HepG2 (cell line): ENCODE data around the gene DGCR6. TPM values are rescaled to one million over a fixed set of nuclear protein-coding genes. Genes with fewer than 3 reads are reported as not detected.
"Not testable (repeated sequence)": the region's sequence is repeated elsewhere in the genome, so short reads cannot be mapped to it uniquely, and the experiment has no call there.

ENCODE experiments used
- ATAC-seq: fragments of 200-7000 bp; cut with Tn5 transposase; 3 replicates; pipeline ENCODE4 v1.9.1; 2020; ENCODE audit warnings: mild to moderate bottlenecking, moderate library complexity
- BruUV-seq: library from RNA; stranded (reverse); fragments of 400-500 nt; replicated peaks from 2 replicates; lab custom pipeline; 2021; lab: Mats Ljungman, UMichigan
- CTCF ChIA-PET: fragments of 300-600 bp; formaldehyde crosslinking; extraction: SDS; loops from one replicate; lab custom pipeline; 2021; ENCODE audit warnings: low total read pairs, inconsistent platforms, low intra/inter-chr PET ratio; lab: Yijun Ruan, JAX
- POLR2A ChIA-PET: fragments of 350-600 bp; sonication (Branson Sonifier 250); formaldehyde crosslinking; loops from one replicate; lab custom pipeline; 2020; ENCODE audit warnings: antibody characterized with exemption, inconsistent platforms; lab: Yijun Ruan, JAX
- DNase-seq: peaks from one replicate; pipeline ENCODE4 v3.0.0-alpha.2; 2015; ENCODE audit warnings: low spot score
- FAIRE-seq: peaks from 3 replicates; lab custom pipeline; 2011; peaks lifted over from hg19 to GRCh38; lab: Jason Lieb, UNC
- H2AFZ ChIP-seq: one replicate; pipeline ENCODE4 v1.6.1; 2011; ENCODE audit warnings: low read length, inconsistent platforms
- H3K27ac ChIP-seq: fragments of 300-600 bp; 3 replicates; pipeline ENCODE4 v1.8.0; 2011; ENCODE audit warnings: mixed run types, mild to moderate bottlenecking, mixed read lengths, low read length, inconsistent platforms; ENCODE audit not compliant: insufficient read depth; ENCODE audit errors: extremely low read length
- H3K27me3 ChIP-seq, 2 experiments: fragments of 200-600 bp in 1 of 2; 2 replicates in 1 of 2; 3 replicates in 1 of 2; pipeline versions ENCODE4 v1.6.0 to v1.8.0; 2011; ENCODE audit warnings: low read length in 2 of 2, mild to moderate bottlenecking in 2 of 2, moderate library complexity in 2 of 2, inconsistent platforms in 1 of 2; ENCODE audit not compliant: insufficient read depth in 2 of 2, control insufficient read depth in 1 of 2
- H3K36me3 ChIP-seq, 2 experiments: fragments of 200-600 bp in 1 of 2; replicated peaks in 1 of 2; 2 replicates in 1 of 2; 3 replicates in 1 of 2; pipeline versions ENCODE4 v1.5.1 to v1.8.0; 2011; ENCODE audit warnings: low read length in 2 of 2, inconsistent platforms in 1 of 2; ENCODE audit not compliant: insufficient read depth in 2 of 2, control insufficient read depth in 1 of 2
- H3K4me1 ChIP-seq: 2 replicates; pipeline ENCODE4 v1.5.1; 2012; ENCODE audit warnings: low read length, inconsistent platforms; ENCODE audit not compliant: insufficient read depth
- H3K4me2 ChIP-seq: 2 replicates; pipeline ENCODE4 v1.6.0; 2011; ENCODE audit warnings: low read depth, low read length, inconsistent platforms
- H3K4me3 ChIP-seq, 3 experiments: fragments of 200-600 bp in 1 of 3; sonication (generic), shearing (Covaris generic) in 1 of 3; replicated peaks in 1 of 3; 2 replicates each; pipeline ENCODE4 v1.5.1; 2011 to 2016; ENCODE audit warnings: low read length in 3 of 3, inconsistent platforms in 2 of 3, low read depth in 2 of 3, mild to moderate bottlenecking in 2 of 3, control low read depth in 1 of 3, mixed read lengths in 1 of 3; ENCODE audit not compliant: insufficient read depth in 1 of 3
- H3K79me2 ChIP-seq: one replicate; pipeline ENCODE4 v1.6.1; 2011; ENCODE audit warnings: low read length, inconsistent platforms; ENCODE audit not compliant: insufficient read depth
- H3K9ac ChIP-seq: 2 replicates; pipeline ENCODE4 v1.6.0; 2011; ENCODE audit warnings: mild to moderate bottlenecking, low read depth, low read length, inconsistent platforms; ENCODE audit not compliant: insufficient read depth
- H3K9me3 ChIP-seq: 2 replicates; pipeline ENCODE4 v1.5.1; 2012; ENCODE audit warnings: mild to moderate bottlenecking, low read length
- H4K20me1 ChIP-seq: 2 replicates; pipeline ENCODE4 v1.6.0; 2011; ENCODE audit warnings: inconsistent platforms, mild to moderate bottlenecking, low read length, moderate library complexity; ENCODE audit not compliant: insufficient read depth
- WGBS: methylation state at CpG from one replicate; pipeline ENCODE4 v1.1.6; 2017; ENCODE audit warnings: low lambda C conversion rate; 5-methylcytosine and 5-hydroxymethylcytosine counted together
- in situ Hi-C: cut with HindIII; loops from 2 replicates; pipeline ENCODE4 v1.10.0; 2017; ENCODE audit warnings: low pct_unique_long_range_greater_than_20kb; ENCODE audit not compliant: extremely low pct_ligation_motif_present
- intact Hi-C: fragments of 100-400 bp; cut with micrococcal nuclease; formaldehyde crosslinking; loops from one replicate; pipeline ENCODE4 v1.10.0; 2022; ENCODE audit not compliant: unreplicated experiment
- polyA plus RNA-seq, 8 experiments: library from polyadenylated mRNA; depleted of rRNA in 3 of 8; stranded (reverse) in 7 of 8; unstranded in 1 of 8; fragments of >200 nt; fragmentation: Illumina TruSeq in 4 of 8; extraction: Trizol in 4 of 8; gene quantifications; 2 replicates each; pipeline versions ENCODE4 v1.2.1 to v1.2.3, GENCODE V29; 2011 to 2016; ENCODE audit warnings: low read depth in 4 of 8, missing spikeins in 1 of 8, mixed read lengths in 1 of 8; ENCODE audit not compliant: insufficient read depth in 1 of 8
- total RNA-seq, 5 experiments: library from RNA; depleted of rRNA; stranded (reverse); fragments of >200 nt; fragmentation: Illumina TruSeq; extraction: Trizol; gene quantifications; 2 replicates each; pipeline ENCODE4 v1.2.3, GENCODE V29; 2016; ENCODE audit warnings: low read depth in 1 of 5

Gene DGCR6
- total and polyA plus RNA-seq, 2 of the 13 experiments (the other 11 are each of a cell fraction or from before 2014, with no cell fraction given), result 0.07 TPM; not detected in 1

DNA sequence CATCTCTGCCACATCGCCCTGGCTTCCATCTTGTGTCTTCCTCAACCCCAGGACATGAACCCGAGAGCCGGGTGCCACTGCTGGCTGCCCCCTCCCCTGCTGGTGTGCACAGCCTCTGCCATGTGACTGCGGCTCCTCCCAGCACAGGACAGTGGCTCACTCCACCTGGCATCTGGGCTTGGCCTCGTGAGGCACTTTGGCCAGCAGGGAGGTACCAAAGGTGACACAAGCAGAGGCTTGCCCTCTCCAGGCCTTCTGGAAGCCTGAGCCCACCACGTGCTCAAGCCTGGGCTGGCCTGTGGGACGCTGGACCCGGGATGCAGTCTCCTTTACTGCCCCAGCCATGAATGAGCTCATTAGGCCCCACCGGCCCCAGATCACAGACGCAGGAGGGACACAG is 8.4 kb downstream of the DGCR6 start:
- H3K79me2 ChIP-seq, DNase-seq, intact Hi-C loops, H4K20me1 ChIP-seq, ATAC-seq, H3K4me1 ChIP-seq, CTCF ChIA-PET, H3K9ac ChIP-seq, H3K9me3 ChIP-seq, H3K4me2 ChIP-seq, in situ Hi-C loops, H3K27ac ChIP-seq, FAIRE-seq, BruUV-seq, POLR2A ChIA-PET, H2AFZ ChIP-seq, H3K4me3 ChIP-seq, H3K27me3 ChIP-seq, H3K36me3 ChIP-seq: not testable (repeated sequence)
- WGBS, result no CpG with 5 or more reads among the region's 10 CpGs

- H3K4me2 ChIP-seq, H3K27me3 ChIP-seq, H4K20me1 ChIP-seq, DNase-seq, H3K4me3 ChIP-seq, intact Hi-C loops, H2AFZ ChIP-seq, H3K4me1 ChIP-seq, BruUV-seq, H3K27ac ChIP-seq, CTCF ChIA-PET, ATAC-seq, H3K36me3 ChIP-seq, FAIRE-seq, H3K79me2 ChIP-seq, POLR2A ChIA-PET, H3K9me3 ChIP-seq, in situ Hi-C loops, H3K9ac ChIP-seq: not testable (repeated sequence)
- WGBS, result no CpG with 5 or more reads among the region's 9 CpGs
These were observed 9.4 kb downstream of the DGCR6 start for GRCh38 chr22:18915550-18915949.

DNA sequence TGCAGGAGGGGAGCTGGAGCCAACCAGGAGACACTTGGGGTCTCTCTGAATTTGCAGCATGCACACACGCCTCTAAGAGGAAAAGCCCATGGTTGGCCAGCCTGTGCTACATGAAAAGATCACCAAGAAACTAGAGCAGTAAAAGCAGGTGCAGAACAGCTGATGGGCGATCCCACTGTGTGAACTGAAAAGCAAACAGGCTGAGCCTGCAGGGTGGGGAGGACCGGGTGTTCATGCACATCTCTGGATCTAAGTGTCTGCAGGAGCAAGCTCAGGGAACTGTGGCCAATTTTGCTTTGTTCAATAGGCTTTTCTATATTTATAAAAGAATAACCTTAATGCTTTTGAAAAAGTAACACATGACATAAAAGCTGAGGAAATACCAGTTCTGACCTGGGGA is 11.7 kb downstream of the DGCR6 start:
- DNase-seq, CTCF ChIA-PET, BruUV-seq, intact Hi-C loops, H3K4me2 ChIP-seq, H3K9ac ChIP-seq, H3K36me3 ChIP-seq, H2AFZ ChIP-seq, H3K27me3 ChIP-seq, H3K27ac ChIP-seq, FAIRE-seq, in situ Hi-C loops, ATAC-seq, H3K4me1 ChIP-seq, H3K9me3 ChIP-seq, H3K4me3 ChIP-seq, H4K20me1 ChIP-seq, POLR2A ChIA-PET, H3K79me2 ChIP-seq: not testable (repeated sequence)
- 0% methylated on average over 1 of the region's 3 CpGs for WGBS

DNA sequence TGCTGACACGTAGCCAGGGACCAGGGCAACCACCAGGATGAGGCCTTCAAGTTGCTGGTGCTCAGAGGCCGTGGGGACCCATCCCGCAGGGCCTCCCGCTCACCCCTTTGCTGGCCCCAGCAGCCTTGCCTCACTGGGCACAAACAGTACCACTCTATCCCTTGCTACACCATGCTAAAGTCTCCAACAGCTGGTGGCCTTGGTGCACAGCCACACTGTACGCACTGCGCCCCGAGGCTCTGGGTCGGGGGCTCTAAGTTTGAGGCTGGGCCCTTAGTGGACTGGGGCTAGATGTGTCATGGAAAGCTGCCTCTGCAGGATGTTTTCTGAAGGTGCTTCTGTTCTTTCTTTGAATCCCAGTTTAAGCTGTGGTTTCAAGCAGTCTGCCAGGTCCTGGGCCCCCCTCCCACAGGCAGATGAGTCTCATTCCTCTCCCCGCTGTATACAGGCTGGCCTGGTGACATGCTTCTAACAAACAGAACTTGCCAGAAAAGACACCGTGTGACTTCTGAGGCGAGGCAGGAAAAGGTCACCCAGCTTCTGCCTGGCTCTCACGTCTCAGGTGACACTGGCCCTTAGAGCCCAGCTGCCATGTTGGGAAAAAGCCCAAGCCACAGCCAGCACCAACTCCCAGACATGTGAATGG is 14.3 kb downstream of the DGCR6 start:
- ATAC-seq, H3K36me3 ChIP-seq, H3K4me2 ChIP-seq, H3K27ac ChIP-seq, H4K20me1 ChIP-seq, H3K79me2 ChIP-seq, in situ Hi-C loops, POLR2A ChIA-PET, H3K9ac ChIP-seq, DNase-seq, H3K4me3 ChIP-seq, H2AFZ ChIP-seq, FAIRE-seq, H3K27me3 ChIP-seq, CTCF ChIA-PET, BruUV-seq, intact Hi-C loops, H3K9me3 ChIP-seq, H3K4me1 ChIP-seq: not testable (repeated sequence)
- no CpG with 5 or more reads among the region's 12 CpGs for WGBS
